H9 (cell line): ENCODE measurements around the gene C19orf73. TPM values are rescaled to one million over a fixed set of nuclear protein-coding genes. Genes with fewer than 3 reads are reported as not detected.

ENCODE experiments used
- DNase-seq: peaks from one replicate; pipeline ENCODE4 v3.0.0-alpha.2; 2017
- H2AFZ ChIP-seq: one replicate; pipeline ENCODE4 v1.6.1; 2013; ENCODE audit warnings: mild to moderate bottlenecking, low read length, control low read depth, moderate library complexity
- H2AK5ac ChIP-seq: 2 replicates; pipeline ENCODE4 v1.6.1; 2013; ENCODE audit warnings: low read length, control low read depth, mixed read lengths; ENCODE audit not compliant: insufficient read length
- H2BK120ac ChIP-seq: one replicate; pipeline ENCODE4 v1.6.1; 2013; ENCODE audit warnings: low read depth, mild to moderate bottlenecking, low read length, control low read depth, inconsistent platforms; ENCODE audit not compliant: poor library complexity, severe bottlenecking
- H2BK12ac ChIP-seq: 2 replicates; pipeline ENCODE4 v1.6.1; 2013; ENCODE audit warnings: low read length, control low read depth, mixed read lengths, low read depth; ENCODE audit not compliant: insufficient read length
- H2BK15ac ChIP-seq: 2 replicates; pipeline ENCODE4 v1.6.1; 2013; ENCODE audit warnings: low read depth, low read length, control low read depth
- H2BK20ac ChIP-seq: one replicate; pipeline ENCODE4 v1.6.1; 2013; ENCODE audit warnings: low read depth, mild to moderate bottlenecking, low read length, control low read depth, inconsistent platforms; ENCODE audit not compliant: poor library complexity, severe bottlenecking
- H2BK5ac ChIP-seq: 2 replicates; pipeline ENCODE4 v1.6.1; 2013; ENCODE audit warnings: low read length, control low read depth, mixed read lengths; ENCODE audit not compliant: insufficient read length
- H3K14ac ChIP-seq: 2 replicates; pipeline ENCODE4 v1.6.1; 2013; ENCODE audit warnings: low read length, control low read depth; ENCODE audit not compliant: insufficient read depth
- H3K18ac ChIP-seq: 2 replicates; pipeline ENCODE4 v1.6.1; 2013; ENCODE audit warnings: low read depth, mild to moderate bottlenecking, mixed read lengths, low read length, control low read depth; ENCODE audit not compliant: insufficient read length
- H3K23ac ChIP-seq: 2 replicates; pipeline ENCODE4 v1.6.1; 2013; ENCODE audit warnings: low read length, control low read depth, mixed read lengths, low read depth; ENCODE audit not compliant: insufficient read length
- H3K23me2 ChIP-seq: 2 replicates; pipeline ENCODE4 v1.6.1; 2013; ENCODE audit warnings: low read depth, mild to moderate bottlenecking, mixed read lengths, low read length, control low read depth; ENCODE audit not compliant: insufficient read length, poor library complexity, severe bottlenecking
- H3K27ac ChIP-seq: 2 replicates; pipeline ENCODE4 v1.5.1; 2013; ENCODE audit warnings: low read length, control low read depth, mixed read lengths, low read depth; ENCODE audit not compliant: insufficient read length
- H3K27me3 ChIP-seq: 2 replicates; pipeline ENCODE4 v1.6.1; 2013; ENCODE audit warnings: low read length, control low read depth, inconsistent platforms; ENCODE audit not compliant: insufficient read depth
- H3K4ac ChIP-seq: 2 replicates; pipeline ENCODE4 v1.6.1; 2013; ENCODE audit warnings: low read depth, mild to moderate bottlenecking, control low read depth, inconsistent platforms, low read length, moderate library complexity
- H3K4me1 ChIP-seq: 2 replicates; pipeline ENCODE4 v1.6.1; 2013; ENCODE audit warnings: low read length, control low read depth, inconsistent platforms; ENCODE audit not compliant: insufficient read depth
- H3K4me2 ChIP-seq: 2 replicates; pipeline ENCODE4 v1.6.1; 2013; ENCODE audit warnings: low read length, control low read depth, mixed read lengths; ENCODE audit not compliant: insufficient read length, insufficient read depth
- H3K56ac ChIP-seq: 2 replicates; pipeline ENCODE4 v1.6.1; 2013; ENCODE audit warnings: low read depth, mild to moderate bottlenecking, mixed read lengths, low read length, control low read depth; ENCODE audit not compliant: insufficient read length
- H3K79me1 ChIP-seq: 2 replicates; pipeline ENCODE4 v1.6.1; 2013; ENCODE audit warnings: low read depth, mild to moderate bottlenecking, moderate library complexity, low read length, control low read depth, inconsistent platforms; ENCODE audit not compliant: insufficient read depth, poor library complexity, severe bottlenecking
- H3K79me2 ChIP-seq: 2 replicates; pipeline ENCODE4 v1.6.1; 2013; ENCODE audit warnings: low read length, control low read depth, inconsistent platforms; ENCODE audit not compliant: insufficient read depth
- H3K9ac ChIP-seq: 2 replicates; pipeline ENCODE4 v1.6.1; 2013; ENCODE audit warnings: low read length, control low read depth, mixed read lengths; ENCODE audit not compliant: insufficient read length; ENCODE audit errors: extremely low read depth
- H3K9me3 ChIP-seq: one replicate; pipeline ENCODE4 v1.6.1; 2013; ENCODE audit warnings: low read depth, low read length, inconsistent platforms; ENCODE audit not compliant: control insufficient read depth
- H3T11ph ChIP-seq: one replicate; pipeline ENCODE4 v1.6.1; 2013; ENCODE audit warnings: mild to moderate bottlenecking, low read length, control low read depth, inconsistent platforms
- H4K20me1 ChIP-seq: one replicate; pipeline ENCODE4 v1.6.1; 2013; ENCODE audit not compliant: control insufficient read depth, insufficient read length, insufficient read depth
- H4K5ac ChIP-seq: 2 replicates; pipeline ENCODE4 v1.6.1; 2013; ENCODE audit warnings: low read depth, mild to moderate bottlenecking, mixed read lengths, low read length, control low read depth; ENCODE audit not compliant: insufficient read length
- H4K8ac ChIP-seq: replicated peaks from 2 replicates; pipeline ENCODE4 v1.6.1; 2013; ENCODE audit warnings: low read length, control low read depth, mixed read lengths, low read depth; ENCODE audit not compliant: insufficient read length
- H4K91ac ChIP-seq: 2 replicates; pipeline ENCODE4 v1.6.1; 2013; ENCODE audit warnings: low read depth, mild to moderate bottlenecking, moderate library complexity, mixed read lengths, low read length, control low read depth; ENCODE audit not compliant: insufficient read length
- H3K27ac Mint-ChIP-seq, 3 experiments: 2 replicates in 2 of 3; 3 replicates in 1 of 3; pipeline ENCODE4 v1.8.0; 2020 to 2021; ENCODE audit warnings: mixed read lengths in 3 of 3, mild to moderate bottlenecking in 1 of 3, moderate library complexity in 1 of 3
- H3K27me3 Mint-ChIP-seq: 2 replicates; pipeline ENCODE4 v1.8.0; 2021; ENCODE audit warnings: low read depth, mild to moderate bottlenecking, moderate library complexity, mixed read lengths
- H3K36me3 Mint-ChIP-seq, 3 experiments: 2 replicates in 2 of 3; 3 replicates in 1 of 3; pipeline ENCODE4 v1.8.0; 2020 to 2021; ENCODE audit warnings: low read depth in 3 of 3, mixed read lengths in 3 of 3; ENCODE audit not compliant: insufficient read depth in 1 of 3
- H3K4me1 Mint-ChIP-seq, 2 experiments: 2 replicates each; pipeline ENCODE4 v1.8.0; 2020; ENCODE audit warnings: mixed read lengths in 2 of 2
- H3K4me3 Mint-ChIP-seq, 2 experiments: 2 replicates in 1 of 2; 3 replicates in 1 of 2; pipeline ENCODE4 v1.8.0; 2020 to 2021; ENCODE audit warnings: mild to moderate bottlenecking in 2 of 2, mixed read lengths in 2 of 2, moderate library complexity in 1 of 2
- H3K9me3 Mint-ChIP-seq, 2 experiments: 2 replicates in 1 of 2; 3 replicates in 1 of 2; pipeline ENCODE4 v1.8.0; 2020; ENCODE audit warnings: mild to moderate bottlenecking in 2 of 2, mixed read lengths in 2 of 2, moderate library complexity in 1 of 2
- CTCF ChIP-seq: fragments of 200-600 bp; sonication (generic); conservative IDR thresholded peaks from 3 replicates; pipeline ENCODE4 v1.8.0; 2021; ENCODE audit warnings: antibody characterized with exemption, mild to moderate bottlenecking
- whole genome bisulfite sequencing: extraction: QIAGEN DNeasy Blood & Tissue Kit; methylation state at CpG from one replicate; pipeline ENCODE4 v1.1.7; 2013; ENCODE audit warnings: missing lambda C conversion rate, low lambda C conversion rate, mixed read lengths; ENCODE audit not compliant: insufficient read length; ENCODE audit errors: extremely low coverage; 5-methylcytosine and 5-hydroxymethylcytosine counted together
- total RNA-seq: library from RNA; stranded (reverse); gene quantifications from 2 replicates; pipeline ENCODE4 v1.2.1, GENCODE V29; 2021

Gene C19orf73
- total RNA-seq, 1 experiment from 2014 or later = 1.1 TPM

GRCh38 chr19:49167857-49168409 lies 49.0 kb upstream of the C19orf73 start:
- H2BK5ac ChIP-seq = no peak overlapping the region
- no peak overlapping the region for H4K8ac ChIP-seq
- no peaks in the 10 kb centered on the region for H3K9me3 Mint-ChIP-seq
- no peaks in the 10 kb centered on the region for H3K9me3 ChIP-seq
- no peak overlapping the region for H4K91ac ChIP-seq
- no peaks in the 10 kb centered on the region for H3K79me1 ChIP-seq
- H3K27ac Mint-ChIP-seq = no peak overlapping the region
- H2BK15ac ChIP-seq = no peak overlapping the region
- no peaks in the 10 kb centered on the region for H3K4me1 ChIP-seq
- H3K27me3 ChIP-seq = no peaks in the 10 kb centered on the region
- no peak overlapping the region for H3K23ac ChIP-seq
- no peak overlapping the region for H3K14ac ChIP-seq
- no peak overlapping the region for H3K18ac ChIP-seq
- H2AFZ ChIP-seq = no peak overlapping the region
- no peak overlapping the region for H2BK12ac ChIP-seq
- H3K36me3 Mint-ChIP-seq = peaks cover 0 to 6% (median 0%) of the 10 kb centered on the region in 3 experiments; a peak in 1 of 7 replicates
- TF ChIP-seq CTCF = no peak
- no CpG with 5 or more reads among the region's 25 CpGs for WGBS
- H4K5ac ChIP-seq = no peak overlapping the region
- H3K4me1 Mint-ChIP-seq = peaks cover 3 to 12% of the 10 kb centered on the region in 2 experiments; a peak in 3 of 4 replicates
- no peak overlapping the region for H3K4ac ChIP-seq
- H3K27me3 Mint-ChIP-seq = no peaks in the 10 kb centered on the region; the same call in none of the 2 replicates
- H4K20me1 ChIP-seq = no peaks in the 10 kb centered on the region
- H2BK120ac ChIP-seq = no peak overlapping the region
- no peaks in the 10 kb centered on the region for H3K79me2 ChIP-seq
- H3K56ac ChIP-seq = no peak overlapping the region
- H3K27ac ChIP-seq = no peak overlapping the region
- H3K9ac ChIP-seq = no peak overlapping the region
- no peak overlapping the region for H3K4me3 Mint-ChIP-seq
- H3K23me2 ChIP-seq = no peaks in the 10 kb centered on the region
- H3T11ph ChIP-seq = no peak overlapping the region
- H2AK5ac ChIP-seq = no peak overlapping the region
- H2BK20ac ChIP-seq = no peak overlapping the region
- no peak for DNase-seq
- H3K4me2 ChIP-seq = no peak overlapping the region
